Gastrocnemius medialis (tissue), 4 donors: ENCODE results near the gene CLEC20A.

ENCODE experiments used
- CTCF ChIP-seq, 5 experiments: fragments of 450-650 bp in 3 of 5; fragments of 200-600 bp in 2 of 5; sonication (generic) in 2 of 5; IDR thresholded peaks in 4 of 5; conservative IDR thresholded peaks in 1 of 5; 1 replicate in 4 of 5; 2 replicates in 1 of 5; pipeline ENCODE4 v1.5.1; 2016 to 2019; ENCODE audit warnings: antibody characterized with exemption in 5 of 5, mild to moderate bottlenecking in 3 of 5, moderate library complexity in 3 of 5
- POLR2A ChIP-seq, 2 donors: fragments of 450-650 bp; IDR thresholded peaks; one replicate each; pipeline ENCODE4 v1.6.1; 2017; ENCODE audit warnings: antibody characterized with exemption in 2 of 2, mild to moderate bottlenecking in 2 of 2, moderate library complexity in 2 of 2

- no peak for TF ChIP-seq CTCF (IDR thresholded peaks at IDR 0.05 in 4 of 5, conservative IDR thresholded peaks at IDR 0.05 in 1 of 5)
- TF ChIP-seq POLR2A (IDR thresholded peaks at IDR 0.05): no peak
These were observed 28.9 kb downstream of the CLEC20A start for GRCh38 chr1:178467837-178468236.
